ENCODE results near the gene RAB6B.

DNA sequence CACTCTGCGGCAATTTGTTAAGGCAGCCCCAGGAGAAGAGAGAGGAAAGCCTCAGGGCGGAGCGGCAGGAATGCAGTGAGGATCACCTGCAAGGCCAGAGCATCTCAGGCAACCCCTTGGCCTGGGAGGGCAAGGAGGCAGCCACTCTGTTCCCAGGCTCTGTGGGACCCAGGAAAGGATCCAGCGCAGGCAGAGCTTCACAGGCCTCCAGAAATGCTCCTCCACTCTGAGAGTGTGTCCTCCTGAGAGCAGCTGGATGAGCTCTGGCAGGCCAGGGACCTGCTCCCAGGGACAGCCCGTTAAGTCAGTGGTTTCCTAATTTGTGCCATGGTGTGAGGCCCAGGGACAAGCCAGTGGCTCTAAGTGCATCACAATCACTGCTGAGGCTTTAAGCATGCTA lies 35.2 kb downstream of the RAB6B start:
- TF ChIP-seq, protein P1, sequence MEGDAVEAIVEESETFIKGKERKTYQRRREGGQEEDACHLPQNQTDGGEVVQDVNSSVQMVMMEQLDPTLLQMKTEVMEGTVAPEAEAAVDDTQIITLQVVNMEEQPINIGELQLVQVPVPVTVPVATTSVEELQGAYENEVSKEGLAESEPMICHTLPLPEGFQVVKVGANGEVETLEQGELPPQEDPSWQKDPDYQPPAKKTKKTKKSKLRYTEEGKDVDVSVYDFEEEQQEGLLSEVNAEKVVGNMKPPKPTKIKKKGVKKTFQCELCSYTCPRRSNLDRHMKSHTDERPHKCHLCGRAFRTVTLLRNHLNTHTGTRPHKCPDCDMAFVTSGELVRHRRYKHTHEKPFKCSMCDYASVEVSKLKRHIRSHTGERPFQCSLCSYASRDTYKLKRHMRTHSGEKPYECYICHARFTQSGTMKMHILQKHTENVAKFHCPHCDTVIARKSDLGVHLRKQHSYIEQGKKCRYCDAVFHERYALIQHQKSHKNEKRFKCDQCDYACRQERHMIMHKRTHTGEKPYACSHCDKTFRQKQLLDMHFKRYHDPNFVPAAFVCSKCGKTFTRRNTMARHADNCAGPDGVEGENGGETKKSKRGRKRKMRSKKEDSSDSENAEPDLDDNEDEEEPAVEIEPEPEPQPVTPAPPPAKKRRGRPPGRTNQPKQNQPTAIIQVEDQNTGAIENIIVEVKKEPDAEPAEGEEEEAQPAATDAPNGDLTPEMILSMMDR (IDR thresholded peaks at IDR 0.05 in 2 of 3, conservative IDR thresholded peaks at IDR 0.05 in 1 of 3; ENCODE audit: borderline replicate concordance in 1 of 3, insufficient read depth in 1 of 3, low read depth in 2 of 3, low read length in 2 of 3) = no peak
- TF ChIP-seq POLR2A (IDR thresholded peaks at IDR 0.05; ENCODE audit: borderline replicate concordance, extremely low read depth, insufficient read depth, insufficient read length) (no peak), EGR1 (IDR thresholded peaks at IDR 0.05; ENCODE audit: low read depth) (no peak), CEBPB (IDR thresholded peaks at IDR 0.05; ENCODE audit: low read depth) (no peak), EZH2 (IDR thresholded peaks at IDR 0.05) (no peak), ZNF274 (IDR thresholded peaks at IDR 0.05; ENCODE audit: low read depth, low read length) (no peak), YY1 (IDR thresholded peaks at IDR 0.05; ENCODE audit: extremely low read depth, insufficient replicate concordance, low read depth, low read length) (no peak), FOSL1 (IDR thresholded peaks at IDR 0.05; ENCODE audit: low read depth) (no peak)
- TF ChIP-seq, protein P2, sequence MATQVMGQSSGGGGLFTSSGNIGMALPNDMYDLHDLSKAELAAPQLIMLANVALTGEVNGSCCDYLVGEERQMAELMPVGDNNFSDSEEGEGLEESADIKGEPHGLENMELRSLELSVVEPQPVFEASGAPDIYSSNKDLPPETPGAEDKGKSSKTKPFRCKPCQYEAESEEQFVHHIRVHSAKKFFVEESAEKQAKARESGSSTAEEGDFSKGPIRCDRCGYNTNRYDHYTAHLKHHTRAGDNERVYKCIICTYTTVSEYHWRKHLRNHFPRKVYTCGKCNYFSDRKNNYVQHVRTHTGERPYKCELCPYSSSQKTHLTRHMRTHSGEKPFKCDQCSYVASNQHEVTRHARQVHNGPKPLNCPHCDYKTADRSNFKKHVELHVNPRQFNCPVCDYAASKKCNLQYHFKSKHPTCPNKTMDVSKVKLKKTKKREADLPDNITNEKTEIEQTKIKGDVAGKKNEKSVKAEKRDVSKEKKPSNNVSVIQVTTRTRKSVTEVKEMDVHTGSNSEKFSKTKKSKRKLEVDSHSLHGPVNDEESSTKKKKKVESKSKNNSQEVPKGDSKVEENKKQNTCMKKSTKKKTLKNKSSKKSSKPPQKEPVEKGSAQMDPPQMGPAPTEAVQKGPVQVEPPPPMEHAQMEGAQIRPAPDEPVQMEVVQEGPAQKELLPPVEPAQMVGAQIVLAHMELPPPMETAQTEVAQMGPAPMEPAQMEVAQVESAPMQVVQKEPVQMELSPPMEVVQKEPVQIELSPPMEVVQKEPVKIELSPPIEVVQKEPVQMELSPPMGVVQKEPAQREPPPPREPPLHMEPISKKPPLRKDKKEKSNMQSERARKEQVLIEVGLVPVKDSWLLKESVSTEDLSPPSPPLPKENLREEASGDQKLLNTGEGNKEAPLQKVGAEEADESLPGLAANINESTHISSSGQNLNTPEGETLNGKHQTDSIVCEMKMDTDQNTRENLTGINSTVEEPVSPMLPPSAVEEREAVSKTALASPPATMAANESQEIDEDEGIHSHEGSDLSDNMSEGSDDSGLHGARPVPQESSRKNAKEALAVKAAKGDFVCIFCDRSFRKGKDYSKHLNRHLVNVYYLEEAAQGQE (IDR thresholded peaks at IDR 0.05; ENCODE audit: low read depth) = no peak
- TF ChIP-seq, protein P3, sequence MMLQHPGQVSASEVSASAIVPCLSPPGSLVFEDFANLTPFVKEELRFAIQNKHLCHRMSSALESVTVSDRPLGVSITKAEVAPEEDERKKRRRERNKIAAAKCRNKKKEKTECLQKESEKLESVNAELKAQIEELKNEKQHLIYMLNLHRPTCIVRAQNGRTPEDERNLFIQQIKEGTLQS (IDR thresholded peaks at IDR 0.05) = no peak

Data from HCT116 (cell line).